CD4-positive, alpha-beta T cell treated with Interleukin-17A for 4 hours (primary cell): ENCODE results near the gene SHISA7.
"Not testable (repeated sequence)": the region's sequence is repeated elsewhere in the genome, so short reads cannot be mapped to it uniquely, and the experiment has no call there.

Experiments
- DNase-seq: peaks from one replicate; pipeline ENCODE4 v3.0.0-alpha.2; 2020; ENCODE audit warnings: mixed read lengths

SHISA7 gene

GRCh38 chr19:55443824-55444480 lies 852 bp upstream of the SHISA7 start:
- DNase-seq = no peak

GRCh38 chr19:55442372-55442961 lies 633 bp downstream of the SHISA7 start:
- DNase-seq = no peak

GRCh38 chr19:55441692-55442321 lies 1.3 kb downstream of the SHISA7 start:
- no peak for DNase-seq

DNA sequence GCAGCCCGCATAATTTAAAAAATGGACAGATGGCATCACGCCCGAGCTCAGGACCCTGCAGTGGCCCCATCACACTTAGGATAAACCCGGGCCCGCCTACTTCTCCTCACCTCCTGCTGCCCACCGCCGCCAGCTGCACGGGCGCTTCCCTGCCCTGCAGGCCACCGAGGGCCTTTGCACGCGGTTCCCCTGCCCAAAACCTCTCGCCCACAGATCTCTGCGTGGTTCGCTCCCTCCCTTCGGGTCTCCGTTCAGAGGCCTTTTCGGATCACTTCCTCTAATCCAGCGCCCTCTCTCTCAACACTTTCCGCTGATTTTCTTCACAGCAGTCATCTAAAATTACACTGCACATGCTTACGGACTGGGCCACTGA lies 1.8 kb downstream of the SHISA7 start:
- DNase-seq = no peak

DNA sequence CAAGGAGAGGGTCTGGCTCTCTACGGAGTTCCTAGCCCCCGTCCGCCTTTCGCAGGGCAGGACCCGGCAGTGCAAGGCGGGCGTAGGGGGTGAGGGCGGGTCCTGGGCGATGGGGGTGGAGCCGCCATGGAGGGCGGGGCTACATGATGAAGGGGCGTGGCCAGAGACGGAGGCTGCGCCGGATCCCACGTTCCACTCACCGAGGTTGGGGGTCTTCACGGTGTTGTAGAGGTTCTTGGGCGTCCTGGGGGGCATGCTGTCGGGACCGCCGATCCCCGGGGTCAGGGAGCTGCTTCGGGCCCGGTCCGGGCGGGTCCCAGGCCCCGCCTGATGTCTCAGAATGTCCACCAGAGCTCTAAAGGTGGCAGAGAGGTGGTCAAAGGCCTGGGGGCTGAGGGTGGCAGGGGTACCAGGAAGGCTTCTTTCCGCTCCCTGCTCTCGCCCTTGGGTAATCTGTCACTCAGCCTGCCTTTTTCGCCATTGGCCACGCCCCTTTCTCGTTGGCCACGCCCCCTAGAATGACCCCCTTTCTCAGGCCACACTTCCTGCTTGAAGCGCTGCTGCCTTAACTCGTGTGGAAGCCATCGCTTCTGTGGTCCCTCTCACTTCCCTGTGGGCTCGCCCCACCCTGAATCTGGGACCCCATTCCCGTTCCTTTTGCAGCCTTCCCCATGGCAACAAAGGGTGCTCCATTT lies 2.5 kb downstream of the SHISA7 start:
- no peak for DNase-seq

DNA sequence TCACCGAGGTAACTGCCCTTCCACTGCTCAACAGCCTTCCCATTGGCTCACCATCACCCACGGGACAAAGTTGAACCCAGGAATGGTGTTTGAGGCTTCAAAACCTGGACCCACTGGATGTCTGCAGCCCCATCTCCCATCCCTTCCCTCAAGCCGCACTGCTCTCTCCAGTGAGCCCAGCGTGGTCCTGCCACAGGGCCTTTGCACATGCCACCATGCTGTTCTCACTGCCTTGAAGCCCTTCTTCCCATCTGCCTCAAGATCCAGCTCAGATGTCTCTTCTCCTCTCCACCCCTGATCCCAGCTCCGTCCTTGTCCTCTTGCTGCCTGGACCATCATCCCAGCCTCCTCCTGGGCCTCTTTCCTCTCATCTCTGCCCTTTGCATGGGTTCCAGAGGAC lies 4.0 kb downstream of the SHISA7 start:
- no peak for DNase-seq

GRCh38 chr19:55437410-55437809 lies 5.7 kb downstream of the SHISA7 start:
- peak; percentile 36 for DNase-seq

DNA sequence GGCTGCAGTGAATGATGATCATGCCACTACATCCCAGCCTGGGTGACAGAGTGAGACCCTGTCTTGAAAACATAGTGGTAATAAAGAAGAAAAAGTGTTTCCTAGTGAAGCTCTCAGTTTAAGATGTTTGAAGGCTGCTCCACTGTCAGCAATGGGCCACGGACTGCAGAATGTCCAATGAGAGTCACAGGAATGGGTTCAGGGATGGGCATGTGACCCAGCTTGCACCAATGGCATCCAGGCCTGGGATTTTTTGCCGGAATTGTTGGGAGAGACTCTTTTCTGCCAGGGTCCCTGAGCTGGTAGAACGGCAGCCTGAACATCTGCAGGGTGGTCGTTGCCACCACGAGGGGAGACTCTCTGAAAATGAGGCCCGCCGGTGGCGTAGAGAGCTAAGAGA lies 6.3 kb downstream of the SHISA7 start:
- no peak for DNase-seq

- DNase-seq = no peak
These were observed 8.1 kb downstream of the SHISA7 start for GRCh38 chr19:55435020-55435419.

- DNase-seq = no peak
These were observed 8.7 kb downstream of the SHISA7 start for GRCh38 chr19:55434356-55434919.

DNA sequence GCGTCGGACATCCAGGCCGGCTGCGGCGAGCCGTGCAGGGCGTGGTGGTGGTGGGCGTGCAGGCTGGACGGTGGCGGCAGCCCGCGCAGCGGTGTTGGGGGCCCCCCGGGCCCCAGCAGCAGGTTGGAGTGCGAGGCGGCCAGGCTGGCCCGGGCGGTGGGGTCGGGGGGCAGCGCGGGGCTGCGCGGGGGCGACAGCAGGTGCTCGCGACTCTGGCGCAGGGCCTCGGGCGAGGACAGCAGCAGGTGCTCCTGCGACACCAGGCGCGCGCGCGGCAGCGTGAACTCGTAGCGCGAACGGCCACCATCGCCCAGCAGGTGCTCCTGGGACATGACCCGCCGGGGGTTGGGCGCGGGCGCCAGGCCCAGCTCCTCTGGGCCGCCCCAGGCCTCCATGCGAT lies 9.8 kb downstream of the SHISA7 start:
- DNase-seq = no peak

DNA sequence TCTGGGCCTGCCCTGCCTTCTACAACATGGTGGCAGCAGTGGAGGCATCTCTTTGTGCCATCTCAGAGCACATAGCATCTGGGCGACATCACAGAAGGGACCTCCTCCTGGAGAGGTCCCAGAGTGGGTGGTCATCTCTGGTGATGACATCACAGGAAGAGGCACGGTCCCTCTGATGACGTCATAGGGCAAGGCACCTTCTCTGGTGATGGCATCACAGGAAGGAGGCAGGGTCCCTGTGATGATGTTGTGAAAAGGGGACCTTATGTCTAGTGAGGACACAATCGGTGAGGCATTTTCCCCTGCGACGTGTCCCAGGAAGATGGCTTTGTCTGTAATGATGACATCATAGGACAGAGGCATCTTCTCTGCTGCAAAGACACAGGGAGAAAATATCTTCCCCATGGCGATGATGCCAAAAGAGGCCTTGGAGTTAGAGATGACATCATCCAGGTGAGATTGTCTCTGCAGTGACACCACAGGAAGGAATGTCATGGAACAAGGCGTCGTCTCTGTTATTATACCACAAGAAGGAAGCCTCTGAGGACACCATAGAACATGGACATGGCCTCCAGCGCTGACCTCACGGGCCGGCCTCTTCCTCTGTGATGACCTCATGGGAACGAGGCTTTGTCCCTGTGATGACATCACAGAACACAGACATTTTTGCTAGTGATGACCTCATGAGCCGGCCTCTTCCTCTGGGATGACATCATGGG lies 10.7 kb downstream of the SHISA7 start:
- no peak for DNase-seq

- no peak for DNase-seq
These were observed 11.9 kb downstream of the SHISA7 start for GRCh38 chr19:55431183-55431582.

DNA sequence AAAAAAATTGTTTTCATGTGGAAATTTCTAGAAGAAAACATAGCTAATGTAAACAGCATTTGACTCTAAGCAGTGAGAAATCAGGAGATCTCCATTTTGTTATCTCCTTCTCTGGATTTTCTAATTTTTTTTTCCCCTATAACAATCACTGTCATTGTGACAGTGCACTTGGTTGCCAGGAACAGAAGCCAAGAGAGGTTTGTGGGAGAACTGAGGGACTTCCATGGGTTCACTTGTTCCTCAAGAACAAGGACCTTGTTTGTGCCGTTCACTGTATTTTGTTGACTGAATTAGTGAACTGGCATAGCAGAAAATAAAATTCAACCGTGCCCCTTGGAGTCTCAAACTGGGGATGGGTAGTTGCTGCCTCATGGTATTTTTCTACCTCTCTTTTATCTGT lies 17.1 kb downstream of the SHISA7 start:
- no peak for DNase-seq

- DNase-seq = no peak
These were observed 18.6 kb downstream of the SHISA7 start for GRCh38 chr19:55424518-55424917.

DNA sequence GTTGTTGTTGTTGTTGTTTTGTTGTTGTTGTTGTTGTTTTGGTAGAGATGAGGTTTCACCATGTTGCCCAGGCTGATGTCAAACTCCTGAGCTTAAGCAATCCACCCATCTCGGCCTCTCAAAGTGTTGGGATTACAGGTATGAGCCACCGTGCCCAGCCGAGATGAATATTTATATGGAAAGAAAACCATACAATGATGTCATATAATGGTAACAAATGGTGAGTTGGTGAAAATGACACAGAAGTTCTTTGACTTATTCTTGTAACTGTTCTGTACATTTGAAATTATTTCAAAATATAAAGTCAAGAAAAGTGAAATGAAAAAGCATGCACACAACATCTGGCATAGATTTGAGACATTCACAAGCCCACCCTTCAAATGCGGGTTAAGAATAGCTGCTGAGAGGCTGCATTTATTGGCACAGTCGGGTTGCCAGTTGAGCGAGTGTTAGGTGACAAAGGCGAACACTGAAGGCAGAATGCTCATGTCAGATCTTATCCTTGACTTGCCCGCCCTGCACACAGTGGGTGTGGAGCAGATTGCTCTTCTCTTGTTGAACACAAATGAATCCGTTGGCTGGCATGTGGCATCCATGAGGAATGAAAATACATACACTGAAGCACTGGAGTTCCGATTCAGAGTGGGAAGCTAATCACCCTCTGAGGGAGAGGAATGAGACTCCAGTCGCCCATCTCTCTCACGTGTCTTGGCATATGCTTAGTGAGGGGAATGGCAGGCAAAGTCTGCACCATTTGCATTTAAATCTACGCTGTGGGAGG lies 19.7 kb downstream of the SHISA7 start:
- DNase-seq = no peak

GRCh38 chr19:55421281-55421680 lies 21.8 kb downstream of the SHISA7 start:
- peak; percentile 68 for DNase-seq

GRCh38 chr19:55419624-55420236 lies 23.4 kb downstream of the SHISA7 start:
- no peak for DNase-seq

DNA sequence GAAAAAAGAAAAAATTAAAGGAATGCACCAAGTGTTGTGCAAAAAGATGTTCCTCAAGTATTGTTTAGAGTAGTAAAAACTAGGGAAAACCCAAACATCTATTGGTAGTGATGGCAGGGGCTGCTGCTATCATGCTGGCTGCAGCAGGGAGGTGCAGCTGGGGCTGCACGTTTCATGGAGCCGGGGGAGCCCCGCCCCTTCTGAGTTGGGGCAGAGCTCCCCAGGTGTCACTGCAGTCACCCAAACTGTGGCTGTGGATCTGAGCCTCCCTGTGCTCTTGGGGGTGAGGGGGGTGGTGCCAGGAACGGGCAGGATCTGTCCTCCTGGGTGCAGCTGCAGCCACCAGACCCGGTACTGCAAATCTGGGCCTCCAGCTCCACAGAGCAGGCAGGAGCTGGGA lies 24.0 kb downstream of the SHISA7 start:
- DNase-seq = no peak

DNA sequence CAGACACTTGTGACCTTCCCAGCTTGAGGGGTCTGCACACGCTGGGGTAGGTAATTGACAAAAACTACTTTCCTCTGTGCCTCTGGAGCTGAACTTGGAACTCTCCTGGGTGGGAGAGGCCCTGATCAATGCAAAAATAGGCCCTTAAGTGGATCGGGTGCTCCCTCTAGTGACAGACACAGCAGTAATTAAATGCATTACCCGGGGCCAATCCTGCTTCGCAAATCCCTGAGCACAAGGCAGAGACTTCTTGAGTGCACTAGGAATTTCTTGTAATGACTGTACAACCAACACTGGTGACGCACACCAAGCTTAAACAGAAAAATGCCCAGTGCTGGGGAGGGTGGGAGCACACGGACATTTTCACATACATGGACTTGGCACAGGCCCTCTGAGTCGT lies 24.9 kb downstream of the SHISA7 start:
- DNase-seq = peak; percentile 72

- DNase-seq = no peak
These were observed 32.9 kb downstream of the SHISA7 start for GRCh38 chr19:55410168-55410567.

DNA sequence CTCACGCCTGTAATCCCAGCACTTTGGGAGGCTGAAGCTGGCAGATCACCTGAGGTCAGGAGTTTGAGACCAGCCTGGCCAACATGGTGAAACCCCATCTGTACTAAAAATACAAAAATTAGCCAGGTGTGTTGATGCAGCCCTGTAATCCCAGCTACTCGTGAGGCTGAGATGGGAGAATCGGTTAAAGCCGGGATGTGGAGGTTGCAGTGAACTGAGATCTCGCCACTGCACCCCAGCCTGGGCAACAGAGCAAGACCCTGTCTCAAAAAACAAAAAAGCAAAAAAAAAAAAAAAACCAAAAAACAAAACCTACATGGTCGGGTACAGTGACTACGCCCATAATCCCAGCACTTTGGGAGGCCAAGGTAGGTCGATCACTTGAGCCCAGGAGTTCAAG lies 33.9 kb downstream of the SHISA7 start:
- DNase-seq = not testable (repeated sequence)
